Cardiac fibroblast (primary cell): ENCODE data around the gene KAZN.

Source experiments
- DNase-seq, 2 donors: peaks; one replicate each; pipeline versions ENCODE4 v3.0.0 to v3.0.0-alpha.2; 2010; ENCODE audit warnings: low read depth in 2 of 2
- H3K4me3 ChIP-seq, 2 donors: replicated peaks in 1 of 2; 1 replicate in 1 of 2; 2 replicates in 1 of 2; pipeline ENCODE4 v1.5.1; 2011; ENCODE audit warnings: low read depth in 2 of 2, low read length in 2 of 2, mild to moderate bottlenecking in 2 of 2, moderate library complexity in 1 of 2
- CTCF ChIP-seq: IDR thresholded peaks from one replicate; pipeline ENCODE4 v1.5.1; 2011; ENCODE audit warnings: low read depth, mild to moderate bottlenecking, low read length, inconsistent platforms

KAZN gene

GRCh38 chr1:14941864-14942263, 343.4 kb downstream of the KAZN start:
- no peak for DNase-seq
- H3K4me3 ChIP-seq: no peak overlapping the region
- no peak for TF ChIP-seq CTCF

GRCh38 chr1:14944471-14944985, 346.0 kb downstream of the KAZN start:
- no peak overlapping the region for H3K4me3 ChIP-seq
- TF ChIP-seq CTCF: no peak

GRCh38 chr1:14945132-14946010, 346.9 kb downstream of the KAZN start:
- H3K4me3 ChIP-seq: no peak overlapping the region
- no peak for TF ChIP-seq CTCF
- DNase-seq: peak; percentile 62 to 91

More at GRCh38 chr1:14944471-14944985, 346.0 kb downstream of the KAZN start:
- no peak for DNase-seq

GRCh38 chr1:14946011-14946359, 347.5 kb downstream of the KAZN start:
- no peak for TF ChIP-seq CTCF
- H3K4me3 ChIP-seq: no peak overlapping the region
- no peak for DNase-seq

GRCh38 chr1:14946684-14947238, 348.3 kb downstream of the KAZN start:
- TF ChIP-seq CTCF: no peak
- no peak overlapping the region for H3K4me3 ChIP-seq
- DNase-seq: peak; percentile 44 to 74

- no peak for DNase-seq
- TF ChIP-seq CTCF: no peak
- no peak overlapping the region for H3K4me3 ChIP-seq
Observed at GRCh38 chr1:14947421-14947820, 348.9 kb downstream of the KAZN start.
